GM12878 (cell line): ENCODE data around the gene RSPRY1.

ENCODE experiments used
- CTCF ChIP-seq, 3 experiments: IDR thresholded peaks in 2 of 3; conservative IDR thresholded peaks in 1 of 3; 2 replicates each; pipeline ENCODE4 v1.5.1; 2011; ENCODE audit warnings: low read depth in 3 of 3, low read length in 3 of 3, mild to moderate bottlenecking in 3 of 3, control low read depth in 2 of 3, moderate library complexity in 2 of 3, inconsistent platforms in 1 of 3, mixed read lengths in 1 of 3; ENCODE audit not compliant: control insufficient read depth in 2 of 3, insufficient read depth in 1 of 3; ENCODE audit errors: extremely low read depth in 1 of 3
- EZH2 ChIP-seq: IDR thresholded peaks from 2 replicates; pipeline ENCODE4 v1.6.1; 2012; ENCODE audit warnings: low read depth, mild to moderate bottlenecking, control low read depth, inconsistent platforms, low read length, borderline replicate concordance; ENCODE audit not compliant: control insufficient read depth
- JUND ChIP-seq: IDR thresholded peaks from 2 replicates; pipeline ENCODE4 v1.6.1; 2012; ENCODE audit warnings: low read depth, mild to moderate bottlenecking, low read length, improper control_type of control experiment, moderate library complexity
- KDM1A ChIP-seq: fragments of 200-600 bp; sonication (generic); IDR thresholded peaks from 2 replicates; pipeline ENCODE4 v1.6.1; 2016; ENCODE audit warnings: borderline replicate concordance
- MTA3 ChIP-seq: IDR thresholded peaks from 2 replicates; pipeline ENCODE4 v1.6.1; 2012; ENCODE audit warnings: low read length, inconsistent platforms, borderline replicate concordance
- POLR2A ChIP-seq: IDR thresholded peaks from 2 replicates; pipeline ENCODE4 v1.6.1; 2011; ENCODE audit warnings: low read depth, mild to moderate bottlenecking, low read length
- SIN3A ChIP-seq: IDR thresholded peaks from 2 replicates; pipeline ENCODE4 v1.6.1; 2012; ENCODE audit warnings: low read depth, low read length, improper control_type of control experiment
- TF ChIP-seq, protein P1 (sequence below): fragments of 450-650 bp; formaldehyde crosslinking; IDR thresholded peaks from 2 replicates; pipeline ENCODE4 v1.4.0; 2022; ENCODE audit warnings: mild to moderate bottlenecking, moderate library complexity

GRCh38 chr16:57285379-57285778 lies 99.2 kb downstream of the RSPRY1 start:
- no peak for TF ChIP-seq CTCF (IDR thresholded peaks at IDR 0.05 in 2 of 3, conservative IDR thresholded peaks at IDR 0.05 in 1 of 3; ENCODE audit: control insufficient read depth in 2 of 3, extremely low read depth in 1 of 3, insufficient read depth in 1 of 3, low read depth in 3 of 3, low read length in 3 of 3)
- no peak for TF ChIP-seq EZH2
- TF ChIP-seq POLR2A, result no peak
- TF ChIP-seq, protein P1, sequence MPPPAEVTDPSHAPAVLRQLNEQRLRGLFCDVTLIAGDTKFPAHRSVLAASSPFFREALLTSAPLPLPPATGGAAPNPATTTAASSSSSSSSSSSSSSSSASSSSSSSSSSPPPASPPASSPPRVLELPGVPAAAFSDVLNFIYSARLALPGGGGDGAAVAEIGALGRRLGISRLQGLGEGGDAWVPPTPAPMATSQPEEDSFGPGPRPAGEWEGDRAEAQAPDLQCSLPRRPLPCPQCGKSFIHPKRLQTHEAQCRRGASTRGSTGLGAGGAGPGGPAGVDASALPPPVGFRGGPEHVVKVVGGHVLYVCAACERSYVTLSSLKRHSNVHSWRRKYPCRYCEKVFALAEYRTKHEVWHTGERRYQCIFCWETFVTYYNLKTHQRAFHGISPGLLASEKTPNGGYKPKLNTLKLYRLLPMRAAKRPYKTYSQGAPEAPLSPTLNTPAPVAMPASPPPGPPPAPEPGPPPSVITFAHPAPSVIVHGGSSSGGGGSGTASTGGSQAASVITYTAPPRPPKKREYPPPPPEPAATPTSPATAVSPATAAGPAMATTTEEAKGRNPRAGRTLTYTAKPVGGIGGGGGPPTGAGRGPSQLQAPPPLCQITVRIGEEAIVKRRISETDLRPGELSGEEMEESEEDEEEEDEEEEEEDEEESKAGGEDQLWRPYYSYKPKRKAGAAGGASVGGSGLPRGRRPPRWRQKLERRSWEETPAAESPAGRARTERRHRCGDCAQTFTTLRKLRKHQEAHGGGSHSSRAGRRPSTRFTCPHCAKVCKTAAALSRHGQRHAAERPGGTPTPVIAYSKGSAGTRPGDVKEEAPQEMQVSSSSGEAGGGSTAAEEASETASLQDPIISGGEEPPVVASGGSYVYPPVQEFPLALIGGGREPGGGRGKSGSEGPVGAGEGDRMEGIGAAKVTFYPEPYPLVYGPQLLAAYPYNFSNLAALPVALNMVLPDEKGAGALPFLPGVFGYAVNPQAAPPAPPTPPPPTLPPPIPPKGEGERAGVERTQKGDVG (CRISPR knock-in tag), result no peak
- no peak for TF ChIP-seq SIN3A
- no peak for TF ChIP-seq JUND
- no peak for TF ChIP-seq MTA3
- TF ChIP-seq KDM1A, result no peak
